ENCODE data around the gene DCDC1.

- TF ChIP-seq TCF7L2 (IDR thresholded peaks at IDR 0.05; ENCODE audit: low read depth, low read length) (no peak), REST (IDR thresholded peaks at IDR 0.05; ENCODE audit: borderline replicate concordance) (no peak), REST (CRISPR knock-in tag; IDR thresholded peaks at IDR 0.05; ENCODE audit: low read depth) (no peak), MCM3 (IDR thresholded peaks at IDR 0.05) (no peak), PURB (CRISPR knock-in tag; IDR thresholded peaks at IDR 0.05; ENCODE audit: low read depth) (no peak), ZFP36 (IDR thresholded peaks at IDR 0.05; ENCODE audit: low read depth, low read length, partially characterized antibody) (no peak)
These were observed 120.8 kb downstream of the DCDC1 start for GRCh38 chr11:31248768-31249167.

Measured in K562 (cell line).